Epithelial cell of esophagus (primary cell): ENCODE results near the gene USP48.
A peak's percentile ranks its signal among the peaks of the same experiment; 100 is the strongest.

ENCODE experiments used
- DNase-seq: peaks from one replicate; pipeline ENCODE4 v3.0.0; 2010; ENCODE audit warnings: low read depth
- H3K4me3 ChIP-seq: 2 replicates; pipeline ENCODE4 v1.5.1; 2011; ENCODE audit warnings: mild to moderate bottlenecking, low read length, control low read depth
- TF ChIP-seq, protein P1 (sequence below): IDR thresholded peaks from 2 replicates; pipeline ENCODE4 v1.5.1; 2011; ENCODE audit warnings: low read depth, mild to moderate bottlenecking, low read length, control low read depth, inconsistent platforms; ENCODE audit not compliant: insufficient read depth; ENCODE audit errors: missing control alignments

Gene USP48

DNA sequence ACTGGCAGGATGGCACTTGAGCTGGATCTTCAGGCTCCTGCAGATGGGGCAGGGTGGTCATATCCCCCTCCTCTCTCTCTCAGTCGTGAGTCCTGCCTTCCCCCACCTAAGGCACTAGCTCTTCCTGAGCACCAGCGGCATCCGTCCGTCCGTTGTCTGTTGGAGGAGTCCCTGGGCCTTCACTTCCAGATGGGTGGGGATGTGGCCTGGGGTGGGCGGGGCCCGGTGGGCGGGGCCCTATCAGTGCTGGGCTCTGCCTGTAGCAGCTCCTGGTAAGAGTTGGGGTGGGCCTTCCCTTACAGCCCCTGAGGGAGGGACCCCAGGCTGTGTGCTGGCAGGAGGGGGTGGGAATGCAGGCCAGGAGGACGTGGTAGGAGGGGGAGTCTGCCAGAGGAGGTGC is 39.4 kb upstream of the USP48 start:
- DNase-seq, result no peak
- H3K4me3 ChIP-seq, result no peak overlapping the region
- TF ChIP-seq, protein P1, sequence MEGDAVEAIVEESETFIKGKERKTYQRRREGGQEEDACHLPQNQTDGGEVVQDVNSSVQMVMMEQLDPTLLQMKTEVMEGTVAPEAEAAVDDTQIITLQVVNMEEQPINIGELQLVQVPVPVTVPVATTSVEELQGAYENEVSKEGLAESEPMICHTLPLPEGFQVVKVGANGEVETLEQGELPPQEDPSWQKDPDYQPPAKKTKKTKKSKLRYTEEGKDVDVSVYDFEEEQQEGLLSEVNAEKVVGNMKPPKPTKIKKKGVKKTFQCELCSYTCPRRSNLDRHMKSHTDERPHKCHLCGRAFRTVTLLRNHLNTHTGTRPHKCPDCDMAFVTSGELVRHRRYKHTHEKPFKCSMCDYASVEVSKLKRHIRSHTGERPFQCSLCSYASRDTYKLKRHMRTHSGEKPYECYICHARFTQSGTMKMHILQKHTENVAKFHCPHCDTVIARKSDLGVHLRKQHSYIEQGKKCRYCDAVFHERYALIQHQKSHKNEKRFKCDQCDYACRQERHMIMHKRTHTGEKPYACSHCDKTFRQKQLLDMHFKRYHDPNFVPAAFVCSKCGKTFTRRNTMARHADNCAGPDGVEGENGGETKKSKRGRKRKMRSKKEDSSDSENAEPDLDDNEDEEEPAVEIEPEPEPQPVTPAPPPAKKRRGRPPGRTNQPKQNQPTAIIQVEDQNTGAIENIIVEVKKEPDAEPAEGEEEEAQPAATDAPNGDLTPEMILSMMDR, result no peak

DNA sequence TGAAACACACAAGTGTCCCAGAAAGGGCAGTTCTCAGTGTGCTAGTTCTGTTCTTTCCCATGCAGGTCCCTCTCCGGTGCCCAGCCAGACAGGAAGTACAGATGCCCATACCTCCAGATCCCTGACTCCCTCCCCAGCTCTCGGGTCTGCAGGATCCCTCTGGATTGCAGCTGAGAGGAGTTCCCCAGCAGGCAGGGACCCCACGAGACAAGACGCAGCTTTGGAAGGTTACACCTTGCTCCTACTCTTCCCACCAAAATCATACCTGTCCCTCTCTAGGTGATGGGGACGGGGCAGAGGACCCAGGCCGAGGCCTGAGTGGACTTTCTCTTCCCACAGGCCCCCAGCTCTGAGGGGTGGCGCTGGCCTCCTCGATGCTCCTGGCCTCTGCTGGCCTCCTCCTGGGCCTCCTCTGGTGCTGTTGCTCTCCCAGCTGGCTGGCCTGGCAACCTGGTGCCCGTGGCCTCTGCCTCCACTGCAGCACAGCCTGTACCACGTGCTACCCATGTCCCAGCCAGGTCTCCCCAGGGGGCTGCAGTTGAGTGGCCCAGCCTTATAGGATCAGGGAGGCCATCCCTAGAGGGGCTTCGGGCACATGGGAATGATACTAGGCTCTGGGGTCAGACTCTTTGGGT is 38.6 kb upstream of the USP48 start:
- TF ChIP-seq, protein P1, result no peak
- no peak for DNase-seq

DNA sequence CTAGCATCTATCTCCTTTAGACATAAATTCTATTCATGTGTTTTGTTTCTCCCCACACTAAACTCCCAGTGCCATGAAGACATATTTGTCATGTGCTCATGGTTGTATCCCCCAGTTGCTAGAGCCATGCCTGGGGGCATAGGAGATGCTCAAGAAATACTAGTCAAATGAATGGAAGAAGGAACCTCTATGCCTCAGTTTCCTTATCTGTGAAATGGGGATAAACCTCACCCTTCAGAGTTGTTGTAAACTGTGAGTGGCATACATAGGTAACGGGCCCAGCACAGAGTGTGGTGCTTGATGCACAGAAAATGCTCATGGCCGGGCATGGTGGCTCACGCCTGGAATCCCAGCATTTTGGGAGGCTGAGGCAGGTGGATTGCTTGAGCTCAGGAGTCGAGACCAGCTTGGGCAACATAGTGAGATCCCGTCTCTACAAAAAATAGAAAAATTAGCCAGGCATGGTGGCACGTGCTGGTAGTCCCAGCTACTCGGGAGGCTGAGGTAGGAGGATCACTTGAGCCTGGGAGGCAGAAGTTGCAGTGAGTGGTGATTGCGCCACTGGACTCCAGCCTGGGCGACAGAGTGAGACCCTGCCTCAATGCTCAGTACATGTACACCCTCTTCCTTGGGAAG is 37.8 kb upstream of the USP48 start:
- TF ChIP-seq, protein P1, result no peak
- no peak overlapping the region for H3K4me3 ChIP-seq
- no peak for DNase-seq

More for the DNA sequence above, 38.6 kb upstream of the USP48 start:
- no peak overlapping the region for H3K4me3 ChIP-seq

DNA sequence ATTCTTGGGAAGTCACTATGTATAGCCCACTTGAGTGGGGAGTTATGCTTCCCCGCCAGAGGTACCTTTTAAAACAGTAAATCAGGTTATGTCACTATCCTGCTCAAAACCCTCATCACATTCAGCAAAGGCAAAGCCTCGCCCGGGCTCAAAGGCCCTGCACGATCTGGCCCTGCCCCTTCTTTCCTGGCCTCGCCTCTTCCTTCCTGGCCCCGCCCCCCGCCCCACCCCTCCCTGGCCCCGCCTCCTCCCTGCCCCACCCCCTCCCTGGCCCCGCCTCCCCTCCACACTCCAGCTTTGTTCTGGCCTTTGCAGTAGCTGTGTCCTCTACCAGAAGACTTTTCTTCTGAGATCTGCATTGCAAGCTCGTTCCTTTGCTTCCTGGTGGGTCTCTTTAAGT is 35.7 kb upstream of the USP48 start:
- H3K4me3 ChIP-seq, result no peak overlapping the region
- peak; percentile 48 for DNase-seq
- TF ChIP-seq, protein P1, result no peak

DNA sequence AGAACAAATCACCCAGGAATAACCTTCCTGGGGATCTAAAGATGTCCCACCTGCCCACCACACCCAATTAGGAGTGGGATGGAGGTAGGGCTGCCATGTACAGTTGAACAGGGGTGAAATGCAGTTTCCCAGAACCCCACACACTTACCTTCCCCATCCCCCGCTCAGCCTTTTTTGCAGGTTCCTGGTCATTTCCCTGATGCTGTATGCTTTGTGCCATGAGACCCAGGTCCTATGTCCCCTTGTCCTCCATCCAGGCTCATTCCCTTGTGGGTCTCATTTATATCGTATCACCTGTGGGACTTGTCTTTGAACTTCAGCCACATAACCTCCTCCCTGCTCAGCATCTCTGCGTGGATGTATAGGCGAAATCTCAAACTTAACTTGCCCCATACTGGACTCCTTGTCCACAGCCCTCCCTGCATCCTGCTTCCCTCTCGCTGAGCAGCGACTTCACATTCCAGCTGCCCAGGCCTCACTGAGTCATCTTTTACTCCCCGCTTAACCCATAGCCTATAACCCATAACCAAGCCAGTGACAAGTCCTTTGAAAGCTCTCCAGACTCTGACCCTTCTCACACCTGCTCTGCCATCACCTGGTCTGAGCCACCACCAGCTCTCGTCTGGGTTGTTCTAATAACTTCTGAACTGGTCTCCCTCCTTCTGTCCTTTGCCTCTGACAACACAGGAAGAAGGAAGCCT is 33.8 kb upstream of the USP48 start:
- DNase-seq, result peak; percentile 41
- TF ChIP-seq, protein P1, result no peak
- H3K4me3 ChIP-seq, result no peak overlapping the region

DNA sequence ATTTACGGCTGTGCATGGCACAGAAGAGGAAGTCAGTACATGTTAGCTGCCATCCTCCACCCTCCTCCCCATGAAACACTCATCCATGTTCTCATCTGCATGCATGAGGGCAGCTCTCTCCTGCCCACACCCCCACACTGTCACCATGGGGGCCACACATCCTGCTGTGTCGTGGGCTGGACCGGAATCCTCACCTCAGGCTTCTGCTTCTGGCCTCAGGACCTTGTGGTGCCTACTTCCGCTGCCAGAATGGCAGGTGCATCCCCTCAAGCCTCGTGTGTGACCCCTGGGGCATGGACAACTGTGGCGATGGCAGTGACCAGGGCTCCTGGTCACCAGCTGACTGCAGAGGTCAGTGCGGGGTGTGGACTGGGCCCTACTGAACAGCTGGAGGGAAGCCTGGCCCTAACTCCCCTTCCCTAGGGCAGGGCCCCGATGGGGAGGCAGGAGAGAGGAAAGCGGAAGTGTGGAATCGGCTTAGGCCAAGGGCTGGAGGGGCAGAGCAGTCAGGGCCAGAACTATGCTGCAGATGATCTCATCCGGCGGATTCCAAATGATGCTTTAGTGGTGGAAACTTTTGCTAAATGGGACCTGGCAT is 32.9 kb upstream of the USP48 start:
- TF ChIP-seq, protein P1, result no peak
- no peak overlapping the region for H3K4me3 ChIP-seq
- DNase-seq, result no peak
